ENCODE data around the gene GSE1.

GSE1 gene

GRCh38 chr16:85686912-85687591 is 73.9 kb downstream of the GSE1 start:
- no peak for DNase-seq

DNA sequence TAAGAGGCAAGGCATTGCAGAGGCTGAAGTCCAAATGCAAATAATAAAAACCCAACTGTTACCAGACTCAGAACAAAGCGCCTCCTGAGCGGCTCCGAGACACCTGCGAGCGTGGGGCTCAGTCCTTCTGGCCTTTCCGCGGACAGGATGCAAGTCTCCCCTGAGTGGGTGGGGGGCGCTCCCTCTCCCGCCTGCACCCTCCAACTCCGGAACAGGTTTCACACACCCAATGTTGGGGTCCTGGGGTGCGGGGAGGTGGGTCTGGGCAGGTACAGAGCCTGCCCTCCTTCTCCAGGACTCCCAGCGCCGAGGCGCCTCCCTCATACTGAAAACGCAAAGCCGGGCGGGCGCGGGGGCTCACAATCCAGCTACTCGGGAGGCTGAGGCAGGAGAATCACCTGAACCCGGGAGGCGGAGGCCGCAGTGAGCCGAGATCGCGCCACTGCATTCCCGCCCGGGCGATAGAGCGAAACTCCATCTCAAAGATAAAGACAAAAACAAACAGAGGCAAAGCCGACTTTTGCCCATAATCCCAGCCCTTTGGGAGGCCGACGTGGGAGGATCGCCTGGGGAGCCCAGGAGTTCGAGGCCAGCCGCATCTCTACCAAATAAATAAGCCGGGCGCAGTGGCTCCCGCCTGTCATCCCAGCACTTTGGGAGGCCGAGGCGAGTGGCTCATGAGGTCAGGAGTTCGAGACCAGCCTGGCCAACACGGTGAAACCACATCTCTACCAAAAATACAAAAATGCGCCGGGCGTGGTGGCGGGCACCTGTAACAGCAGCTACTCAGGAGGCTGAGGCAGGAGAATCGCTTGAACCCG is 74.7 kb downstream of the GSE1 start:
- DNase-seq = no peak

- peak; percentile 87 for DNase-seq
These were observed 75.6 kb downstream of the GSE1 start, which contains the start of gene GINS2 for GRCh38 chr16:85688586-85689284. TSS of gene GINS2 (minus strand) at chr16:85688954. CDS start at chr16:85688898, 56 bp downstream.

DNA sequence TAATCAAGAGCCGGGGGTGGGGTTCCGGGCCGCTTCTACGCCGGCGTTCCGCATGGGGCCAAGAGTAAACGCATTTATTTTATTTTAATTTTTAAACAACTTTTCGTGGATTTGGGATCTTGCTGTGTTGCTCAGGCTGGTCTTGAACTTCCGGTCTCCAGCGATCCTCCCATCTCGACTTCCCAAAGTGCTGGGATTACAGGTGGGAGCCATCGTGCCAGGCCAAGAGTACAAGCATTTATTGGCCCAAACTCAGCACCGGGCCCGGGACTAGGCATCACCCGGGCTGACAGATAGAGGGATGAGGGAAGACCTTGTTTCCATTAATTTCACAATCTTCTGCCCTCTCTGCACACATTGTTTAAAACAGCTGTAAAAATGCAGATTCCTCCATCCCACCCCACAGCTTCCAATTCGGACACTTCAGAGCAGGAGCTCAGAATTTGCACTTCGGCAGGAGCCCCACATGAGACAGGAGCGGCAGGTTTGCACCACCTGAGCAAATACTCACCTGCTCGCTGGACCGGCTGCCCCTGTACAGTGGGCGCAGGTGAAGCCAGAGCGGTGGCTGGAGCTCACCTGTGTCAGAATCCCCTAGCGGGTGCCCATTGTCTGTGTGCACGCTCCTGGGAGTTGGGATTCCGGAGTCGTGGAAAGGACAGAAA is 76.3 kb downstream of the GSE1 start:
- DNase-seq = no peak

DNA sequence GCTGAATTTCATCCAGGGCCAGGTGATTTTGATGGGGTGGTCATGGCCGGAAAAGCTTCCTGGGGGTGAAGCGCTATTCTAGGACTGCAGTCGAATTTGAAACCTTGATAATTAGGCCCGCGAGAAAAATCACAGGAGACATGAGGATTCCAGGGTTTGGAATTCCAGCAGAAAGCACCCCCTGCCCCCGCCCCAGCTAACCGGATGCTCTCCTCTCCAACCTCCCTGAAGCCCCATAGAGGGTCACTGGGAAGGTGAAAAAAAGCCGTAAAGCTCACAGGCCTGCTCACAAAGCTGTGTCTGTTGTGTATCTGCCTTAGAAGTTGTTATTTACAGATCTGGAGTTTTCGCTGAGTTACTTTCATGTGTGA is 76.8 kb downstream of the GSE1 start:
- DNase-seq = no peak

DNA sequence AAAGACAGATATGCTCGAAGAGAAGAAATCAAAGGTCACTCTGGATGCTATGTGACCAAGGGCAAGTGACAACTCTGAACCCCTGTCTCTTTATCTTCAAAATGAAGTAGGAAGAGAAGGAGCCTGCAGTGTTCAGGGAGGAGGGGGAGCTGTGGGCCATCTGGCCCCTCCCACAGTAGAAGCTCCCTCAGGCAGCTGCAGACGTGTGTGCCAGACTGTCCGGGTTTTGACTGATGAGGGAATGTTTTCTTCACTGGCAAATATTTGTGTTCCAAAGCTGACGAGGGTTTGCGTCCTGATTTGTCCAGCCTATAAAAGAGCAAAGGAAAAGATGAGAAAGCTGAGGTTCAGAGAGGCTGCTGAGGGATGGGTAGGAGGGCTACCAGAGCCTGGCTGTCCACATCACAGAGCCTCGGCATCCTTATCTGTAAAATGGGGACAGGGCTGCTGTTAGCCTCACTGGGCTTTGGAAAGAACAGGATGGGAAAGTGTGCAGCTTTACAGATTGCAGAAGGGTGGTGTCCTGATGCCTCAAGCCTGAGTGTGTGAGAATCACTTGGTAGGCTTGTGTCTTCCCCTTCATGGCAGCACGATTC is 77.4 kb downstream of the GSE1 start:
- DNase-seq = peak; percentile 71

DNA sequence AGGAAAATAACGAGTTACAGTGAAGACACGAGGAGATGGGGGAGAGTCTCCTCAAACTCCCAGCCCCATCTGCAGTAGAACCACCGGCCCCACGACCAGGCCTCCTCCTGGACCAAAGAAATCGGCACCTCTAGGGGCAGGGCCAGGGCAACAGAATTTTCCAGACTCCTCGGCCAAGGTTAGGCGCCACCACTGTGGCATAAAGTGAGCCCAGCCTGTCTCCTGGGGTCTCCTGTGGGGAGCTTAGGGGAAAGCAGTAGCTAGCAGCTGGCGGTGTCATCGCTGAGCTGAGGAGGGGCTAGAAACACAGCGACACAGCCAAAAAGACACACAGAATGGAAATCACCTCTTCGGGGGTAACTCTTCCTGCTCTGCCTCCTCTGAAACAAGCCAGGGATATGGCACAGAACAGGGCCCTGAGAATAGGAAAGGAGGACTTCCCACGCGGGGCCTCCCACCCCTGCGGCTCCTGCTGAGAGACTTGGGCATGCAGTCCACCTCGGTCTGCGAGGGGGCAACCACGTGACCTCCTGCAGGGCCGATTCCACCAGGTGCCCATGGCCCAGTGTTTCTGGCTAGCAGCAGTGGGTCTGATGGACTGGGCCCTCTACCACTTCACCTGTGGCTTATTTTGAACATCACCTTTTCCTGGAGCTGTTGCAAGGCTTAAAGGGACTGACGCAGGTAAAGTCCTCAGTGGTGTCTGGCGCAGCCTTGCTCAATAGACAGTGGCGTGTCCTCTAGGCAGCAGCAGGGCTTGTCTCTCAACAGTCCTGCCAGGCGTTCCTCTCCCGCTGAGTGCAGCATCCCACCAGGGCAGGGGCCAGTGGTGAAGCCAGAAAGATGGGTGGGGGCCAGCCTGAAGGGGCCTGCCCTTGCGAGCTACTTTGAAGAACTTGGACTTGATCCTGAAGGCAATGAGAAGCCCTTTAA is 82.3 kb downstream of the GSE1 start:
- DNase-seq = no peak

GRCh38 chr16:85696781-85697180 is 83.7 kb downstream of the GSE1 start:
- peak; percentile 85 for DNase-seq

DNA sequence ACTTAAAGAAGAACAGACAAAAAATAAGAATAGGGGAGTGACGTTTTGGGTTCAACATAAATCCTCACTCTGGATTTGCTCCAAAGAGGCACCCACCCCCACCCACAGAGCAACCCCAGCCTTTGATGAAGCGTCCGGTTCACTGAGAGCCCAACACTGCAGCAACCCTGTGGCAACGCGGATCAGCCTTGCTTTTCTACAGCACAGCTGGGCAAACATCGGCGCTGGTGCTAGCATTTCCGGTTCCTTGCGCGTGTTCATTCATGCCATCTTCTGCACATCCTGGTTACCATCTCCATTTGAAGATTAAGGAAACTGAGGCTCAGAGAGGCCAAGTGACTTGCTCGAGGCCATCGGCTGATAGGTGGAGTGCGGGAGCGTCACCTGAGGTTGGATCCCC is 84.3 kb downstream of the GSE1 start:
- no peak for DNase-seq

- no peak for DNase-seq
These were observed 85.4 kb downstream of the GSE1 start for GRCh38 chr16:85698459-85698891.

GRCh38 chr16:85698935-85699558 is 85.9 kb downstream of the GSE1 start:
- DNase-seq = no peak

DNA sequence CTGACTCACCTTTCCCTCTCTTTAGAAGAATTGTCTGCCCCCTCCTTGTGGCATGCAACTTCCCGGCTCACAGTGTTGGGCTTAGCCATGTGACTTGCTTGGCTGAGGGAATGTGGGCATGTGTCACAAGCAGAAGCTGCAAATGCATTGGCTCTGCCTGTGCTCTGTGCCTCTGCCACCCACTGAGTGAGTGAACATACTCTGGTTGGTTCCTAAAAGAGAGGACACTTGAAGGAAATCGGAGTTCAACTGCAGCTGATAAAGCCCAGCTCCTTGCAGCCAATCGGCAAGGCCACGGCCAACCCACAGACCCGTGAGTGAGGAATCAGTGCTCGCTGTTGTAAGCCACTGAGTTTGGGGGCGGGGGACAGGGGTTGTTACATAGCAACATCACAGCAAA is 86.5 kb downstream of the GSE1 start:
- DNase-seq = peak; percentile 17

DNA sequence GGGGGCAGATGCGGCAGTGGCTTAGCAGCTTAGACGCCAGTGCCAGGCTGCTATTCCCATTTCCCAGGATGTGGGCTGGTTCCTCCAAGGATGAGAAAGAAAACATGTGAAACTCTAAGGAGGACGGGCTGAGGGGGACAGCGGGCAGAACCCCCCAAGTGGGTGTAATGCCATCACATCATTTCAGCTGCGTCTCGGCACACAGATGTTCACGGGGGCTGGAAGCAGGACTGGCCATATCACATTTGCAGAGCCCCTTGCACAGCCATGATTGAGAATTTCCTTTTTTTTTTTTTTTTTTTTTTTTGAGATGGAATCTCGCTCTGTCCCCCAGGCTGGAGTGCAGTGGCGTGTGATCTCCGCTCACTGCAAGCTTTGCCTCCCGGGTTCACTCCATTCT is 90.9 kb downstream of the GSE1 start:
- DNase-seq = no peak

- no peak for DNase-seq
These were observed 92.1 kb downstream of the GSE1 start for GRCh38 chr16:85704900-85705846.

- no peak for DNase-seq
These were observed 93.4 kb downstream of the GSE1 start for GRCh38 chr16:85706449-85707034.

GRCh38 chr16:85707528-85708095 is 94.5 kb downstream of the GSE1 start:
- DNase-seq = no peak

GRCh38 chr16:85708338-85708737 is 95.2 kb downstream of the GSE1 start:
- no peak for DNase-seq

- no peak for DNase-seq
These were observed 96.9 kb downstream of the GSE1 start for GRCh38 chr16:85709766-85710585.

Data from NCI-H1694 (cell line).